HT1080 (cell line): ENCODE data around the gene NPC1. TPM values are rescaled to one million over a fixed set of nuclear protein-coding genes. Genes with fewer than 3 reads are reported as not detected.

ENCODE experiments used
- DNase-seq: peaks from one replicate; pipeline ENCODE4 v3.0.0-alpha.2; 2015; ENCODE audit warnings: low read depth
- small RNA-seq: library from RNA; depleted of rRNA; stranded (forward); fragments of <200 nt; gene quantifications from one replicate; pipeline ENCODE3, GENCODE V24; 2014
- total RNA-seq: library from RNA; depleted of rRNA; stranded (reverse); fragments of >200 nt; shearing (Covaris generic); gene quantifications from 2 replicates; pipeline ENCODE4 v1.2.3, GENCODE V29; 2014; rRNA removed

Gene NPC1
- total RNA-seq, 1 experiment from 2014 or later: 105 TPM

DNA sequence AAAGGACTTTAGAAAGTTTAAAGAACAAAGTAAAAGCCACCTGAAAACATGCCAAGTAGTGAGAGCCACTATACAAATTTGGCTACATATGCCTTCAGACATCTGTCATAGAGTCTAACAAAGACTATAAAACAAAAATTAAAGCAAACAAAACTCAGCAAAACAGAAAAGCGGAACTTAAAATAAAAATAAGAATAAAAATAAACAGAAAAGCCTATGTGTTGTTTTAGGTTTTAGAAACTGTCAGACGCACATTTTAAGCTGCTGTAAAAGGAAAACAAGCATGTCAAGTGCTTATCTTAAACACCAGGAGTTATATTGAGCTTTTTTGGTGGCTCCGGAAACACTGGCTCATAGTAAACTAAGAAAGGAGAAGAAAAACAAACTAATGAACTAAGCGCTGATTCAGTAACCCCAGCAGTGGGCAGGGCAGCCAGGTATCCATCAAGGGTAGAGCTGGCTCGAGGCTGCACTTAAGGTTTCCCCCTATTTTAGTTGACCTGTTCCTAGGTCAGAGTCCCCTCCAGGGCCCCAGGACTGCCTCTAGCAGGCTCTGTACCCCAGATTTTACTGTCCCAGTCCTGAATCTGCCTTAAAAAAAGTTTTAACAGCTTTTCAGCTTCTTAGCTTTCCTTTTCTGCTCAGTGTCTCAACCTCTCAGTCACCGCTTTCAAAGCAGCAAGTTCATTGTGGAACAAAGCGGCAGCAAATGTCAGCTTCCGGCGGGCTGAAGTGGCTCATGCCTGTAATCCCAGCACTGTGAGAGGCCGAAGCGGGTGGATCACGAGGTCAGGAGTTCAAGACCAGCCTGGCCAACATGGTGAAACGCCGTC lies 98.4 kb downstream of the NPC1 start:
- no peak for DNase-seq

DNA sequence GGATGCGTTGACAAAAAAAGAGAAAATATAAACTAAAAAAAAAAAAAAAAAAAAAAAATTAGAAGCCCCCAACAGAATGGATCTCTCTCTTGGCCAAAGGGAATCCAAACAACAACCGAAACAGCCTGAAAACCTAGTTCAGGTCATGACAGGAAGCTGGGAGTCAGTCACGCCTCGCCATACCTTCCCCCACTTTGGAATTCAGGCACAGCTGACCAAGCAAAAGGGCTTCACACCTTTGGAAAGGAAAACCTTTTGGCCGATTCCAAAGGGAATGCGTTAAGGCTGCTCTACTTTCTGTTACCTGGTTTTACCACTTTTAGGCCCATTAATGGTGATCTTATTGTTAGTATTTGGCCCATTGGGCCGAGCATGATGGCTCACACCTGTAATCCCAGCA lies 100.9 kb downstream of the NPC1 start:
- DNase-seq: no peak

DNA sequence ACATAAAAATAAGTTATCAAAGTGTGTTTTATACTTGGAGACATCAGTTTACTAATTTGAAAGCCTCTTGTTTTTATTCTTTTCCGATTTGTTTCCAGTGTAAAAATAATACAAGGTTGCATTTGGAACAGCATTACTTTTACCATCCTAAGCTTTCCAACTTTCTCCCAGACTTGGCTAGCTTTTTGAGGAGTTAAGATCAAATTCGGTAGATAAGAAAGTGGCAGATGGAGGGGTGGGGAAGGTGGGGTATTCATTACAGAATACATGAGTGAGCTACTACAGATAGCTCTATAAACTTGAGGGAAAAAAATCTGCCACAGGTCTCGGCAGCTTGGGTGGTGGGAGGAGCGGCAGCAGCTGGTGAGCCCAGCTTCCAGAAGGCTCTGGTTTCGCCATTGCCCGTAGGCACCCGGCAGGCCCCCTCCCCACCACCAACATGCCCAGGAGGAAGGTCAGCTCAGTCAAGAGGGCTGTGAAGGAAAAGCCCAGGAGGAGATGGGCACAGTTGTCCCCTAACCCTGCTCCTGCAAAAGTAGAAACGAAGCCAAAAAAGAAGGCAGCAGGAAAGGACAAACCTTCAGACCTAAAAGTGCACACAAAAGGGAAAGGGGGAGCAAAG lies 101.6 kb downstream of the NPC1 start:
- no peak for DNase-seq

Small RNA genes within 50 kb of the gene (small RNA-seq; reads per million reads assigned to genes)
- not detected for gene AC026634.1
- gene RF00019: not detected

Other genes starting within 250 kb of the NPC1 start
- gene RIOK3, start 133.2 kb downstream of the NPC1 start, total RNA-seq: 20.7 and 25.5 TPM in 2 replicates
- 20.5 and 26.8 TPM in 2 replicates for gene RMC1, start 83.0 kb downstream of the NPC1 start, total RNA-seq
- gene ANKRD29, start 76.4 kb upstream of the NPC1 start, total RNA-seq: not detected in 2 replicates
- gene LAMA3, start 102.9 kb upstream of the NPC1 start, total RNA-seq: 0.40 and 0.56 TPM in 2 replicates